DOHH2 (cell line): ENCODE data around the gene KERA.

Experiments used
- CTCF ChIP-seq: fragments of 200-600 bp; sonication (generic); IDR thresholded peaks from one replicate; pipeline ENCODE4 v1.5.1; 2014; ENCODE audit warnings: antibody characterized with exemption, mild to moderate bottlenecking, low read depth, low read length; ENCODE audit not compliant: poor library complexity, severe bottlenecking
- EZH2phosphoT487 ChIP-seq: fragments of 200-600 bp; sonication (generic); IDR thresholded peaks from 2 replicates; pipeline ENCODE4 v1.6.1; 2017; ENCODE audit warnings: borderline replicate concordance, mild to moderate bottlenecking, antibody characterized with exemption, low read length, moderate library complexity, mixed read lengths

- TF ChIP-seq CTCF: no peak
- TF ChIP-seq EZH2phosphoT487: no peak
Observed at GRCh38 chr12:91104812-91105466, 47.1 kb upstream of the KERA start.
